GM19468 (cell line): Measurements from ENCODE around the gene NLRP5.
"Not testable (repeated sequence)": the region's sequence is repeated elsewhere in the genome, so short reads cannot be mapped to it uniquely, and the experiment has no call there.

Experiments used
- ATAC-seq: cut with Tn5 transposase; IDR thresholded peaks from one replicate; pipeline ENCODE4 v1.9.1; 2021; ENCODE audit warnings: mild to moderate bottlenecking, moderate library complexity, moderate number of reproducible peaks; ENCODE audit not compliant: unreplicated experiment; ENCODE audit errors: extremely low read depth

NLRP5 gene

DNA sequence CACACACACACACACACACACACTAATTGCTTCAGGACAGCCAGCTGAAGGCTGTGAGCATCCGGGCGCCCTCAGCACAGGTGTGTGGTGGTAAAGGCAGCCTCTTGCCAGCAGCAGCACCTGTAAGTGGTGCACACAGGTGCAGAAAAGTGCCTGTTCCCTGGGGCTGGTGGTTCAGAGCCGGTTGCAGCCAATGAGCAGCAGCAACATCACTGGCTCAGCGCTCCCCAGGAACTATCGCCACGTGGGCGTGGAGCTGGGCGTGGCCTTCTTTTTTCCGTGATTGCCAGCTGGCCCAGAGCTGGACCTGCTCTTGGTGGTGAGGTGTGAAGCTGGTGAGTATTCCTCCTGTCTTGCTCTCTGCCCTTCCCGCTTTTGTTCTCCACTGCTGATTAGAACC lies at the start of gene NLRP5:
TSS of gene NLRP5 (plus strand) at position 289 of the 400 bp plus-strand sequence.
- no peak for ATAC-seq

DNA sequence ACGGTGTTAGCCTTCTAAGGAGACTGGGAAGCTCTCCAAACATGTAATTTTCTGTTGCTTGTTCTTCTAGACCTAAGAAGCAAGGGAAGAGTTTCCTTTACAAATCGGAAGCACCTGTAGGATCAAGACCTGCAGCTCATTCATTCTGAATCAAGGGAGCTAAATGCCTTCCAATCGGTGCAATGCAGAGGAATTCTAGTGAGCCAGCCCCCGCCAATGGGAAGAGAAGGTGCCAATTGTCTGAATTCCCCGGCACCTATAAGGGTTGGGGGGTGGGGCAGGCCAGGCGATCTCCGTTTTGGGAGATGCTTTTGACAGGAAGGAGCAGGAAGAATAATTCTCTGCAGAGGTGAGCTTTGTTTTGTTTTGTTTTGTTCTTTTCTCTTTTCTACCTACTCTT lies 47.4 kb upstream of the NLRP5 start:
- no peak for ATAC-seq

DNA sequence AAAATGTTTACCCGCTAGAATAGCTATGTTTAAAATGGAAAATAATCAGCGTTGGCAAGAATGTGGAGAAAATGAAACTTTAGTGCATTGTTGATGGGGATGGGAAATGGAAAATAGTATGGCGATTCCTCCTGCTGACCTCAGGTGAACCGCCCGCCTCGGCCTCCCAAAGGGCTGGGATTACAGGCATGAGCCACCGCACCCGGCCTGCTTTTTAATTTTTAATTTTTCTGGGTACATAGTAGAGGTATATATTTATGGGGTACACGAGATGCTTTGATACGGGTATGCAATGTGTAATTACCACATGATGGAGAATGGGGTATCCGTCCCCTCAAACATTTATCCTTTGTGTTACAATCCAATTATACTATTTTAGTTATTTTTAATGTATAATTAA lies 46.3 kb upstream of the NLRP5 start:
- ATAC-seq, result no peak

DNA sequence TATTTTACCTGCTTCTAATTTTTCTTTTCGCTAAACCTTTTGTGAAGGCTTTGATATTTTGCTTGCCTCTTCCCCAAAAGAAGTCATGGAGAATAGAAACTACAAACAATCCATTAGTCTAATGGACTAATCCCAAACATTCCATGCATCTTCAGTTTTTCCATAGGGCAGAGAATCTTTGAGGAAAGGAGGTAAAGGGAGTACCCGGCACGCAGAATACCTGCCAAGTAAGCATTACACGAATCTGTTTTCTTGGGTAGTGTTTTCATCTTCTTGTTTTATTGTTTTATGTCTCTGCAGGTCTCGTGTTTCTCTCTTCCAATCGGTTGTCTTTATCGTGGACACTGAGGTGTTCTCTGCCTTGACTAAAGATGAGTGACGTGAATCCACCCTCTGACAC lies 39.0 kb upstream of the NLRP5 start, which contains the start of gene NLRP8:
TSS of gene NLRP8 (plus strand) at position 301 of the 400 bp plus-strand sequence.
- no peak for ATAC-seq

DNA sequence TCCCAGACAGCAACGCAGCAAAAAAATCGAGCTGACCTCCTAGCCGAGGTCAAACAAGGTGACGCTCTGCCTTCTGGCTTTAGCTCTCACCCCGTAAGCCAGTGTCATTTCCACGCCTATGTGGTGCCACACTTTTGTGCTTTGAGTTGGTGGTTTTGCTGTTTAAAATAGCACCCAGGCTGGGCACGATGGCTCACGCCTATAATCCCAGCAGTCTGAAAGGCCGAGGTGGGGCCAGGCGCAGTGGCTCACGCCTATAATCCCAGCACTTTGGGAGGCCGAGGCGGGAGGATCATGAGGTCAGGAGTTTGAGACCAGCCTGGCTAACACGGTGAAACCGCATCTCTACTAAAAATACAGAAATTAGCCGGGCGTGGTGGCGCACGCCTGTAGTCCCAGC lies 36.0 kb upstream of the NLRP5 start:
- ATAC-seq, result not testable (repeated sequence)

DNA sequence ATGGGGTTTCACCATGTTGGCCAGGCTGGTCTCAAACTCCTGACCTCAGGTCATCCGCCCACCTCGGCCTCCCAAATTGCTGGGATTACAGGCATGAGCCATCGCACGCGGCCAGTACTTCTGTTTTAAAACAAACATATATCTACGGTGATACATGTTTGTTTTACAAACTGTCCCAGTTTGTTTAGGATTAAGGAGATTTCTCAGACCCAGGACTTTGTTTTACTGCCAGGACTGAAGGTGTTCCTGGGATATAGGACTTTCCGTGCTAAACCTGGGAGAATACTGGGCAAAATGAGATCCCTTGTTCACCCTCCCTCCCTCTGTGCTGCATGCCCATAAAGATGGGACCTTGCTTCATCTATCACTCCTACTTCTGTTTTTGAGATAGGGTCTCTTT lies 30.1 kb upstream of the NLRP5 start:
- ATAC-seq, result no peak

DNA sequence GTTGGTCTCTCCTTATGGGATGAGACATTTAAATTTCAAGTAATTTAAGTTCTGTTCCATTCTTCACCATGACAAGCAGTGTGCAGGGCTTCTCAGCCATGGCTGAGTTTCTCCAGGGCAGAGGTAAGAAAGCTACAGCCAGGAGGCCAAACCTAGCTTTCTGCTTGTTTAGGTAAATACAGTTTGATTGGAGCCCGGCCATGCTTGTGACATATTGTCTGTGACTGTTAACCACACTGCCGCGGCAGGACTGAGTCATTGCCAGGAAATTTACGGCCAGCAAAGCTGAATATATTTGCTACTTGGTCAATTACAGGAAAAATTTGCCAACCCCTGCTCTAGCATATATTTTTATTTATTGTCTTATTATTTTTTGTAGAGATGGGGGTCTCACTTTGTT lies 28.2 kb upstream of the NLRP5 start:
- no peak for ATAC-seq

DNA sequence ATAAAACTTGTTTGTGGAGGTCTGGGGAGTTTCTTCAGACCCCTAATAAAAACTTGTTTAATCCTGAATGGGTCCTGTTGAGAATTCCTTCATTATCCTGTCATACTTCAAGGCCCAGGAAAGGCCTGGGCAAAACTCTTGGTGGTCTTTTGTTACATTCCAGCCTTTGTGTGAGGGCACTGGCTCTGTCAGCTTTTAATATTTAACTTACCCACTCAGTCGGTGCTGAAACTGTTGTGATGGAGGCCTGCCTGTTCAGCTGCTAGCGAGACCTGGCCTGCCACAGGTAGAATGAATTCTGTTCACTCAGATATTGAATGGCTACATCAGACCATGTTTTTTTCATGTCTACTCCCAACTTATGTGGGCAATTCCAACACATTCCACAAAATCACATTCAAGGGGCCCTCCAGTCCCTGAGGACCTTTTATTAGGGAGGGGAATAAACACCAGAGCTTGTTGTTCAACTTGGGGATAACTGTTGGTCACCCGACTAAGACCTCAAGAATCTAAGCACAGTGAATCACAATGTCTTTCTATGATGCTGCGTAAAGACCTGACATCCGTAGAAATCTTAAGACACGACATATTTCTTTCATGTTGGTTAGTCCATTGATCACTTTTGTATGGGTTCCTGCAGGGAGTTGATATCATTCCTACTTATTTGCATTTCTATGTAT lies 26.4 kb upstream of the NLRP5 start:
- no peak for ATAC-seq

DNA sequence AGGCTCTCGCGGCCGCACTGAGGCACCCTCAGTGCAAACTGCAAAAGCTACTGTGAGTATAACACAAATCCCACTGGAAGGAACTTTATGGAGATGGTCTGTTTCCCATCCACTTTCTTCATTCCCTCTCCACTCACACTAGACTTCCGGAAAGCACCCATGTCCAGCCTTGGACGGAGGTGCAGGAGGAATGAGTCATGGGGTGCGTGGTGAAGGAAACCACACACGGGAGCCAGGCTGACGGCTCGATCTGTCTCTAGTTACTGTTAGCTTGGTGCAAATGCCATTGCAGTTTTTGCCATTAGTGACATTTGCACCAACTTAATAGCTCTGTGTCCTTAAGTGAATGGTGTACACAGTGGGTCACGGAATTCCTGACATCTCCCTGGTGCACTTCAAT lies 24.4 kb upstream of the NLRP5 start:
- no peak for ATAC-seq

DNA sequence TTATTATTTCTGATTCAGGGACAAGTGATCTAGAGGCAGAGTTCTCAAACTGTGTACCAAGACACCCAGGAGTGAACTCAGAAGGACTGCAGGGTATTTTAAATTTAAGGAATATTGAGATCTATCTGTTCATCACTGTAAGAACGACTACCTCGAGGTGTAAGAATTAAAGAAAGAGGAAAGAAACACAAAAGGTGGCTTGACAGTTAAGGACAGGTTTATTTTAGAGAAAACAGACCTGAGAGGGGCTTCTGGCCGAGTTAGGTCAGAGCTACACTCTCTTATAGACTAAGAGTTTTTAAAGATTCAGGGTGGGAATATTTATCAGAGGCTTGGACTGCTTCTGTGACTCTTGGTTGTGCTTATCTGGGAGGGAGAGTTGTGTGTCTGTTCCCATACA lies 12.6 kb upstream of the NLRP5 start:
- no peak for ATAC-seq

DNA sequence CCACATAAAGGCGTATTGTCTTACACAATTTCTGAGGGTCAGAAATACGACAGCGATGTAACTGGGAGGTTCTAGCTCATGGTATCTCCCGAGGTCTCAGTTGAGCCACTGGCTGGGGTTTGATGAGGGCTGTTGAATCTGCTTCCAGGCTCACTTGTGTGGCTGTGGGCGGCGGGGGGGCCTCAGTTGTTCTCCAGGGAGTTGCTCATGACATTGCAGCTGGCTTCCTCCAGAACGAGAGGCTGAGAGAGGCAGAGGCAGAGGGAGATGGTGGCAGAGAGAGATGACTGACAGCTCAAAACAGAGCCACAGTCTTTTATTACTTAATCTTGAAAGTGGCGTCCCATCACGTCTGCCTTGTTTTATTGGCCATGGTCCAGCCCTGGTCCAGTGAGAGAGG lies 6.2 kb upstream of the NLRP5 start:
- no peak for ATAC-seq

DNA sequence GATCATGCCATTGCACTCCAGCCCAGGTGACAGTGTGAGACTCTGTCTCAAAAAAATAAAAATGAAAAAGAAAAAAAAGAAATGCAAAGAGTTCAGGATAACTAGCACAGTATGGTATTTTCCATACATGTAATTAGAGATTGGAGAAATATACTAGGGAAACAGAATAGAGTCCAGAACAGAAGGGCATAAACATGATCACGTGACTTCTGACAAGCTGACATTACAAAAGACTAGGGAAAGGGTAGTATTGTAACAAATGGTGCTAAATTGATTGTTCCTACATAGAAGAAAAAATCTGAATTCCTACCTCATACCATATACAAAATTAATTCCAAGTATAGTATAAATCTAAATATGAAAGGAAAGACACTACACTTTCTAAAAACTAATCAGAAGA lies 1.3 kb upstream of the NLRP5 start:
- no peak for ATAC-seq

DNA sequence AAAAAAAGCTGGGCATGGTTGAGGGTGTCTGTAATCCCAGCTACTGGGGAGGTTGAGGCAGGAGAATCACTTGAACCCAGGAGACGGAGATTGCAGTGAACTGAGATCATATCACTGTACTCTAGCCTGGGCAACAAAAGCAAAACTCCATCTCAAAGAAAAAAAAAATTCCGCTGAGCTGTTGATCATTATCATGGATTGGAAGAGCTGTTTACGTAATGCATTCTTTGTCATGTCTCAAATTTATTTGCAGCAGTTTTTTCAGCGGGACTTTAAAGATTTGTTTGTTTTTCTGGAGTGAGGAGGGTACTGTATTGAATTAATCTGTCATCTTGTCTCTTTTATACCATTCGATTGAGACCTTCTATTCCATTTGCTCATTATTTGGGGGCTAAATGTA lies 4.3 kb downstream of the NLRP5 start:
- ATAC-seq, result no peak

DNA sequence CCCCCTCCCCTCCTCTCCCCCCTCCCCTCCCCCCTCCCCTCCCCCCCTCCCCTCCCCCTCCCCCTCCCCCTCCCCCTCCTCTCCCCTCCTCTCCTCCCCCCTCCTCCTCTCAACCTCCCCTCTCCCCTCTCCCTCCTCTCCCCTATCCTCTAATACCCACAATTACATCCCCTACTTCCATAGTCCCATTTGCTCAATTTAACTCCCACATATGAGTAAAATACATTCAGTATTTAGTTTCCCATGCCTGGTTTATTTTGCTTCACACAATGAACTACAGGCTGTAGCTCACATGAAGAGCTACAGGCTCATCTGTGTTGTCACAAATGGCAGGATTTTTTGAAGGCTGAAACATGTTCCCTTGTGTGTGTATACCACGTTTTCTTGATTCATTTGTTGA lies 6.9 kb downstream of the NLRP5 start:
- no peak for ATAC-seq

DNA sequence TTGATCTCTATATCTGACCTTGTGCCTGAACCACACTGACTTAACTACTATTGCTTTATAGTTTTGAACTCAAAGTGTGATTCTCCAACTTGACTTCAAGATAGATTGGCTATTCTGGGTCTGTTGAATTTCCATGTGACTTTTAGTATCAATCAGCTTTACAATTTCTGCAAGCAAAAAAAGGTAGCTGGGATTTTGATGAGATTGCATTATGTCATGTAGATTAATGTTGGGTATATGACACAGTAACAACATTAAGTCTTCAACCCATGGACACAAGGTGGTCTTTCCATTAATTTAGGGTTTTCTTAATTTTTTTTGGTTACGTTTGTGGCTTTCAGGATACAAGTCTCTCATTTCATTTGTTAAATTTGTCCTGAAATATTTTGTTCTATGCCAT lies 28.2 kb downstream of the NLRP5 start:
- ATAC-seq, result no peak

DNA sequence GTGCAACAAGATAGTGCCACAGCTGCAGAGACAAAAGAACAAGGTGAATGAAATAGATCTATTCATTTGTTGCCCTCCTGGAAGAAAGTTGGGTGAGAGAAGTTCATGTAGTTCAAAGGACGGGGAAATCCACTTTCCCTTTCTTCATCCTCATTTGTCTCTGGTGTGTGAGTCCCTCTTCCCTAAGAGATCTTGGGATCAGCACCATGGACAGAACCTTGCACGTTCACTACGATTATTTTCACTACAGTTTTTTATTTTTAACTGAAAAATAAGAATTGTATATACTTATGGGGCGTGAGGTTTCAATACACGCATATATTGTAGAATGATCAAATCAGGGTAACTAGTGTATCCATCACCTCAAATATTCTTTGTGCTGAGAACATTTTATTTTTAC lies 29.2 kb downstream of the NLRP5 start:
- no peak for ATAC-seq

DNA sequence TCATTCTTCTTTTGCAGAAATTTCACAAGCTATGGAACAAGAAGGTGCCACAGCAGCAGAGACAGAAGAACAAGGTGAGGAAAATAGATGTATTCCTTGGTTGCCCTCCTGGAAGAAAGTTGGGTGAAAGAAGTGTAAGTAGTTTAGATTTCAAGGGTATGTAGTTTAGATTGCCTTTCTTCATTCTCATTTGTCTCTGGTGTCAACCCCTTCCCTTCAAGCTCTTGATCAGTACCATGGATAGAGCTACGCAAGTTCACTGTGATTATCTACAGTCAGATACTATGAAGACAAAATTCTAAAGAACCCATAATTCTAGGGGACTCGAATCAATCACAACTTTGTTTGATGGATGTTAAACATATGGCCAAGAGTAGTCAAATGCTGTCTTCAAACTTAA lies 32.8 kb downstream of the NLRP5 start:
- not testable (repeated sequence) for ATAC-seq

DNA sequence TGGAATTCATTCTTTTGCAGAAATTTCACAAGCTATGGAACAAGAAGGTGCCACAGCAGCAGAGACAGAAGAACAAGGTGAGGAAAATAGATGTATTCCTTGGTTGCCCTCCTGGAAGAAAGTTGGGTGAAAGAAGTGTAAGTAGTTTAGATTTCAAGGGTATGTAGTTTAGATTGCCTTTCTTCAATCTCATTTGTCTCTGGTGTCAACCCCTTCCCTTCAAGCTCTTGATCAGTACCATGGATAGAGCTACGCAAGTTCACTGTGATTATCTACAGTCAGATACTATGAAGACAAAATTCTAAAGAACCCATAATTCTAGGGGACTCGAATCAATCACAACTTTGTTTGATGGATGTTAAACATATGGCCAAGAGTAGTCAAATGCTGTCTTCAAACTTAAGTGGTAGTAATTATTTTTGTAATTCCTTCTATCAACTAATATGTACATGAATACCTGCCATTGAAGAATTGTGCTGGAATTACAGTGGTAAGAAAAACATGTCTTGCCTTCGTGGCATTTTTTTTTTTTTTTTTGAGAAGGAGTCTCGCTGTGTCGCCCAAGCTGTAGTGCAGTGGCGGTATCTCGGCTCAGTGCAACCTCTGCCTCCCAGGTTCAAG lies 33.9 kb downstream of the NLRP5 start:
- ATAC-seq, result not testable (repeated sequence)

DNA sequence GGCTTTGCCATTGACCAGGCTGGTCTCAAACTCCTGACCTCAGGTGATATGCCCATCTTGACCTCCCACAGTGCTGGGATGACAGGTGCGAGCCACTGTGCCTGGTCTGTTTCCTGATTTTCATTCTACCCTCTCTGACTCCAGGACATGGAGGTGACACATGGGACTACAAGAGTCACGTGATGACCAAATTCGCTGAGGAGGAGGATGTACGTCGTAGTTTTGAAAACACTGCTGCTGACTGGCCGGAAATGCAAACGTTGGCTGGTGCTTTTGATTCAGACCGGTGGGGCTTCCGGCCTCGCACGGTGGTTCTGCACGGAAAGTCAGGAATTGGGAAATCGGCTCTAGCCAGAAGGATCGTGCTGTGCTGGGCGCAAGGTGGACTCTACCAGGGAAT lies 40.2 kb downstream of the NLRP5 start:
- ATAC-seq, result no peak

DNA sequence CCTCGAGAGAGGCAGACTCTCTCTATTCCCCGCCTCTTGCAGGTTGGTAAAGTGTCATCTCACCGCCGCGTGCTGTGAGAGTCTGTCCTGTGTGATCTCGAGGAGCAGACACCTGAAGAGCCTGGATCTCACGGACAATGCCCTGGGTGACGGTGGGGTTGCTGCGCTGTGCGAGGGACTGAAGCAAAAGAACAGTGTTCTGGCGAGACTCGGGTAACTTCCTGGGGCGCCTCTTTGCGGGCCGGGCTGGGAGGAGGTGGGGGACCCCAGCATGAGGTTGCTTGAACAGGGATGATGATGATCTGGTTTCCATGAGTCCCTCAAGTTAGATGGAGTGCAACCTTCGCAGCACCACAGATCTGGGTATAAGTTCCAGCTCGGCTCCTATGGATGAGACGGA lies 67.0 kb downstream of the NLRP5 start:
- no peak for ATAC-seq

DNA sequence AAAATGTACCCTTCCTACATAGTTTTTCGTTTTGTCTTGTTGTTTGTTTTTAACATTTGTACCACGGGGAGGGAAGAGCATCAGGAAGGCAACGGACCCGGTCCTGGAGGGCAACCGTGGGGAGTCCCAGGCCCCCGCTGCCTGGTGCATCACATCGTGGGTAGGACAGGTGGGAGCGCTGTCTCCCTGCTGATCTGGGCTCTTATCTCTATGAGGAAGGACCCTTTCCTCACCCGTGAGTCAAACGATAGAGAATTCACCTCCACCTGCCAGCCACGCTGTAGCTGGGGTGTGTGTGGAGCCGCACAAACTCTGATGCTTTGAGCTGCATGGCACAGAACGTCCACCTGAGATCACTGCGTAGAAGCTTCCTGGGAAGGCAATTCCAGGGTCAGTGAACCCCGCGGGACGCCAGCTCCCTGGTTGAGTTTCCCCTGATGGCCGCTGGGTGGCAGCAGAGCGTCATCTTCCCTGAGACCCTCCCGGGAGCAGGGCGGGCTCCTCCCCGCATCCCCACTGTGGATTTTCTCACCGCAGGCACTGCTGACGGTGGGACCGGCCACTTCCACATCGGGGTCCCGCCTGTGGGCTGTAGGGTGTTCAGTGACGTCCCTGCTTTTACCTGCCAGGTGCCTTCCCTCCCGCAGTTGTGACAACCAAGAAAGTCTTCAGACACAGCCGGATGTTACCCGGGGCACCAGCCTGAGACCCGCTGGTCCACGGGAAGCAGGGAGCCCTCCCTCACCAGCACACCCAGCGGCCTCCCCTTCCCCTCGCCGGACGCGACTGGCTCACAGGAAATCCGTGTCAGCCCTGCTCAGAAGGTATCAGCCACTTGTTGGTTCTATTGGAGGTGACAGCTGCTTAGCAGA lies 79.8 kb downstream of the NLRP5 start:
- ATAC-seq, result no peak
